ENCODE data around the gene XRCC3.

The XRCC3 gene

GRCh38 chr14:103715052-103716000 lies at the start of gene XRCC3, which contains the start of gene ZFYVE21:
Gene XRCC3 (minus strand): TSS chr14:103715451. CDS start chr14:103711087, 4,364 bp downstream.
Gene ZFYVE21 (plus strand): TSS chr14:103715810. CDS start chr14:103715842, 32 bp downstream.
- peak; percentile 100 for DNase-seq

- no peak for DNase-seq
These were observed 48.7 kb upstream of the XRCC3 start for GRCh38 chr14:103763730-103764488.

GRCh38 chr14:103762541-103762940 lies 47.3 kb upstream of the XRCC3 start:
- DNase-seq = no peak

GRCh38 chr14:103762036-103762435 lies 46.8 kb upstream of the XRCC3 start:
- DNase-seq = no peak

- no peak for DNase-seq
These were observed 43.0 kb upstream of the XRCC3 start for GRCh38 chr14:103758059-103758776.

GRCh38 chr14:103755060-103755459 lies 39.8 kb upstream of the XRCC3 start:
- DNase-seq = no peak

GRCh38 chr14:103753774-103754173 lies 38.5 kb upstream of the XRCC3 start:
- no peak for DNase-seq

GRCh38 chr14:103749860-103750259 lies 34.6 kb upstream of the XRCC3 start:
- no peak for DNase-seq

- DNase-seq = no peak
These were observed 34.2 kb upstream of the XRCC3 start for GRCh38 chr14:103749452-103749851.

- peak; percentile 54 for DNase-seq
These were observed 33.2 kb upstream of the XRCC3 start for GRCh38 chr14:103748534-103748857.

GRCh38 chr14:103746701-103747100 lies 31.4 kb upstream of the XRCC3 start:
- no peak for DNase-seq

GRCh38 chr14:103745424-103745823 lies 30.2 kb upstream of the XRCC3 start:
- DNase-seq = no peak

- no peak for DNase-seq
These were observed 29.6 kb upstream of the XRCC3 start for GRCh38 chr14:103744621-103745395.

- DNase-seq = no peak
These were observed 28.4 kb upstream of the XRCC3 start for GRCh38 chr14:103743691-103744090.

GRCh38 chr14:103742499-103743255 lies 27.4 kb upstream of the XRCC3 start:
- no peak for DNase-seq

- DNase-seq = no peak
These were observed 26.6 kb upstream of the XRCC3 start for GRCh38 chr14:103741876-103742275.

- no peak for DNase-seq
These were observed 25.9 kb upstream of the XRCC3 start for GRCh38 chr14:103740991-103741689.

GRCh38 chr14:103739793-103740501 lies 24.7 kb upstream of the XRCC3 start:
- no peak for DNase-seq

- no peak for DNase-seq
These were observed 24.2 kb upstream of the XRCC3 start for GRCh38 chr14:103739466-103739792.

GRCh38 chr14:103738701-103739451 lies 23.6 kb upstream of the XRCC3 start:
- no peak for DNase-seq
